Measurements from ENCODE around the gene PCID2.

- TF ChIP-seq EZH2 (IDR thresholded peaks at IDR 0.05; ENCODE audit: borderline replicate concordance, insufficient read depth, low read length, poor library complexity, severe bottlenecking) (no peak), RAD21 (conservative IDR thresholded peaks at IDR 0.05) (no peak), CTCF (IDR thresholded peaks at IDR 0.05; ENCODE audit: poor library complexity, severe bottlenecking) (no peak), REST (IDR thresholded peaks at IDR 0.05; ENCODE audit: borderline replicate concordance) (no peak), EP300 (conservative IDR thresholded peaks at IDR 0.05; ENCODE audit: poor library complexity, severe bottlenecking) (no peak), POLR2AphosphoS5 (IDR thresholded peaks at IDR 0.05) (no peak), SMC3 (conservative IDR thresholded peaks at IDR 0.05; ENCODE audit: poor library complexity) (no peak), TAF1 (IDR thresholded peaks at IDR 0.05; ENCODE audit: low read depth) (no peak)
Observed at GRCh38 chr13:113138792-113139551, 69.5 kb downstream of the PCID2 start.
